Stimulated activated CD4-positive, alpha-beta T cell treated with anti-CD3 and anti-CD28 coated beads, Interleukin-12 subunit alpha, Interleukin-12 subunit beta, amount 100 ng/mL, for 24 hours (primary cell): ENCODE data around the gene FHOD1.

Experiments used
- DNase-seq, 2 experiments: peaks; one replicate each; pipeline ENCODE4 v3.0.0-alpha.2; 2020; ENCODE audit warnings: low read depth in 2 of 2

The FHOD1 gene

GRCh38 chr16:67191411-67191994 lies 55.8 kb downstream of the FHOD1 start:
- DNase-seq: no peak

DNA sequence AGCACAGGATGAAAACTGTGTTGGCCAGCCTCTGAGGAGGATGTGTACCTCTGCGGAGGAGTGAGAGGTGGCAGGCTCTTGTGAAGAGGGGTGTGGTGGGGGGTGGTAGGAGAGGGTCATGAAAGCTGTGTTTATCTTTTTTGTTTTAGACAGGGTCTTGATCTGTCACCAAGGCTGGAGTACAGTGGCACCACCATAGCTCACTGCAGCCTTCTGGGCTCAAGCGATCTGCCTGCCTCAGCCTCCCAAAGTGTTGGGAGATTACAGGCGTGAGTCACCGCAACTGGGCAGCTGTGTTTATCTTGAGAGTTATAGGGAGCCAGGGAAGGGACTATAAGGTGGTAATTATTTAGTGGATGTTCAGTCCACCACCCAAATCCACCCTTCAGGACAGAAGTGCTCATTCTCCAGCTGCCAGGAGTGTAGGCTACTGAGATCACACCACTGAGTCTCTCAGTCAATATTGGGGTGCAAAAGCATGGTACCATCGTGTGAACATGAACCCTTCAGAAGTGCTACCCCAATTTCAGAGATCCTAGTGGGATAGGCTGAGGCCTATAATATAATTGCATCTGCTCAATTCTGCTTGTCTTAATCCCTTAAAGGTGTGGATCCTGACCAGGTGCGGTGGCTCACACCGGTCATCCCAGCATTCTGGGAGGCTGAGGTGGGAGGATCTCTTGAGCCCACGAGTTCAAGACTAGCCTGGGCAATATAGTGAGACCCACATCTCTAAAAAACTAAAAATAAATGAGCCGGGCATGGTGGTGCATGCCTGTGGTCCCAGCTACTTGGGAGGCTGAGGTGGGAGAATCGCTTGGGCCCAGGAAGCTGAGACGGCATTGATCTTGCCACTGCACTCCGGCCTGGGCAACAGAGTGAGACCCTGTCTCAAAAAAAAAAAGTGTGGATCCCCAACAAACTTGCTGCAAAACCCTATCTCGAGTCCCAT lies 56.6 kb downstream of the FHOD1 start:
- no peak for DNase-seq

GRCh38 chr16:67190041-67190440 lies 57.2 kb downstream of the FHOD1 start, which contains the start of gene EXOC3L1:
EXOC3L1 (minus strand) TSS chr16:67190136; CDS start chr16:67189676, 460 bp downstream.
- no peak for DNase-seq

DNA sequence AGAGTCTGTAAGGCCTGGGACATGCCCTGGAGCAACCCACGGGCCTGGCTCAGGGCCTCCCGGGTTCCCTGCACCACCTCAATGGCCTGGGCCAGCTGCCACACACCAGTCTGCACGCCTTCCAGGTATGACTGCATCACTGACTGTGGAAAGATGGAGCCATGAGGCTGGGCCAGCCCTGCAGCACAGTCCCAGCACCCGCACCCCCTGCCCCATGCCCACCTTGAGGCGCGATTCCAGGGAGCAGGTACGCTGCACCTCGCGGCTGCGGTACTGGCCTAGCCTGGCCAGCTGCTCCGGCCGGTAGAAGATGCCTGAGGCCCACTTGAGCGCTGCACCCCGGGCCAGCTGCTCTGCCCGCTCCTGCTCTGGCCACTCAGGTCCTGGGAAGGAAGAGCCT lies 58.5 kb downstream of the FHOD1 start:
- DNase-seq: no peak

DNA sequence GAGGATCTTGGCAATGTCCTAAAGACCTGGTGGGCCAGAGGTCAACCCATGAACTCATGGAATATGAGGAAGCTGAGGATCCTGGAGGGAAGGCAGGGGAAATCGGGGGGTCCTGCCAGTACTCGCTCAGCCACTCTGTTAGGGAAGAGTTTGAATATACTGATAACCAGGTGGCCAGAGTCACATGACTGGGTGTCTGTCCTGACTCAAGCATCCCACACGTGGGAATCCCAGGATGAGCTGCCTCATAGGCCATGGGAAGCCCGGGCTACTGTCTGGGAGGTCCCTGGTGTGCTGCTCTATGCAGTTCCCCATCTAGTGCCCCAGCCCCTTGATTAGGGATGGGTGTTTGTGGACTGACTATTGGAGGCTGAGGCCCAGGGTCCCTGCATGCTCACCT lies 59.0 kb downstream of the FHOD1 start:
- DNase-seq: no peak

GRCh38 chr16:67187175-67187890 lies 59.9 kb downstream of the FHOD1 start:
- DNase-seq: no peak

GRCh38 chr16:67186550-67186950 lies 60.7 kb downstream of the FHOD1 start:
- DNase-seq: no peak

DNA sequence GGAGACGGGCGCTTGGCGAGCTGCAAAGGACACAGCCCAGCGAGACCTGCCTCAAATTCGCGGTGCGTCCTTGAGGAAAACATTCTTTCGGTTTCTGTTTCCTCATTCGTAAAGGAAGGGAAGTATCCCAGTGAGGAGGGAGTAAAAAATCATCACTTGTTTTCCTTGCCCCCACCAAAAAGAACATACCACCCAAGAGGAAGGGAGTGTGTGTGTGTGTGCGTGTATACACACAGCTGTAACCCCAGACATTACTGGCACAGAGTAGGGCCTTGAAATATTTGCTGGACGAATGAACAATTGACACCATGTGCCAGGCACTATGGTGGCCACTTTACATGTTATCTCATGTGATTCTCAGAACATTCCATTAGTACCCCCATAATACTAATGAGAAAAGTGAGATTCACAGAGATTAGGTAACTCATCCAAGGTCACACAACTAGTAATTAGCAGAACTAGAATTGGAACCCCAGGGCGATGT lies 61.6 kb downstream of the FHOD1 start:
- DNase-seq: no peak

DNA sequence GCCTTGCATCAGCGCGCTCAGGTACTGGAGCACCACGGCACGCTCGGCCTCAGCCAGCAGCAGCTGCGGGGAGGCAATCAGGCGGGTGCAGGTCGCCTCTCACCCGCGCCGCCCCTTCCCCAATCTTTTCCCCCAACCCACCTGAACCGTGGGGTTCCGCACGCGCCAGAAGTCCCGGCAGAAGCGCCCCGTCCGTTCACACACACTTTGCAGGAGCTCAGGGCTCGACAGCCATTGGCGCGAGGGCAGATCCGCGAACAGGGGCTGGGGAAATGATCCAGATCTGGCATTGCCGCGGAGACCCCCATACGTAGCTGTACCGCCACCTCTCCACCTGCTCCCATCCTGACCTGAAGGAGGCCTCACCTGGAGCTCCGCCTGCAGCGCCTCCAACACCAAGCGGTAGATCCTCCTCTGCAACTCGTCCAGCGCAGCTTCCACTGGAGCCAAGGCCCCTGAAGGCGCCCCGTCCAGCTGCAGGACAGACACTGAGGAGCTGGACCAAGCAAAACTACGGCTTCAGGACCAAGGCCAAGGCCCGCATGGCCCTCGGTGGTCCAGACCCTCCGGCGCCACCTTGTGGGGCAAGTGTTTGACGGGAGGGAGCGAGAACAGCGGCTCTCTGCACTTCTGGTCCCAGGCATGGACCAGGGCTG lies 62.2 kb downstream of the FHOD1 start:
- peak; percentile 65 to 84 for DNase-seq

DNA sequence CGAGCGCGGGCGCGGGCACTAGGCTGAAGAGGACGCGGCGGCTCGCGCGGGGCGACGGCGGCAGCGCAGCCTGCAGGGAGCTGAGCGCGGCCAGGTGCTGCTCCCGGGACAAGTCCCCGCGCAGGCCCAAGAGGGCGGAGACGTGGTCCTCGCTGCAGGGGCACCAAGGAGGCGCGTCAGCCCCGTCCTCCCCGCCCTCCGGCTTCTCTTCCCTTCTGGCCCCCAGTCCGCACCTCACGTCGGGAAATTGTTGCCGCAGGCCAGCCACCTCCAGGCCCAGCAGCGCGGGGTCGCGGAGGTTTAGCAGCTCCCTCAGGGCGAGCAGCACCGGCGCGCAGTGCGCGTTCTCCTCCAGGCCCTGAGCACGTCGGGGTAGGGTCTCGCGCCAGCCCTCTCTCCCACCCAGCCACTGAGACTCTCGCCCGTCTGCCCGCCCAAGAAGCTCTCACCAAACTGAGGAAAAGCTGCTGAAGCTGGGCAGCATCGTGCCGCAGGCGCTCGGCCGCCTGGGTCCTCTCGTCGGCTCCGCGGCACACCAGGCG lies 62.8 kb downstream of the FHOD1 start:
- DNase-seq: no peak

DNA sequence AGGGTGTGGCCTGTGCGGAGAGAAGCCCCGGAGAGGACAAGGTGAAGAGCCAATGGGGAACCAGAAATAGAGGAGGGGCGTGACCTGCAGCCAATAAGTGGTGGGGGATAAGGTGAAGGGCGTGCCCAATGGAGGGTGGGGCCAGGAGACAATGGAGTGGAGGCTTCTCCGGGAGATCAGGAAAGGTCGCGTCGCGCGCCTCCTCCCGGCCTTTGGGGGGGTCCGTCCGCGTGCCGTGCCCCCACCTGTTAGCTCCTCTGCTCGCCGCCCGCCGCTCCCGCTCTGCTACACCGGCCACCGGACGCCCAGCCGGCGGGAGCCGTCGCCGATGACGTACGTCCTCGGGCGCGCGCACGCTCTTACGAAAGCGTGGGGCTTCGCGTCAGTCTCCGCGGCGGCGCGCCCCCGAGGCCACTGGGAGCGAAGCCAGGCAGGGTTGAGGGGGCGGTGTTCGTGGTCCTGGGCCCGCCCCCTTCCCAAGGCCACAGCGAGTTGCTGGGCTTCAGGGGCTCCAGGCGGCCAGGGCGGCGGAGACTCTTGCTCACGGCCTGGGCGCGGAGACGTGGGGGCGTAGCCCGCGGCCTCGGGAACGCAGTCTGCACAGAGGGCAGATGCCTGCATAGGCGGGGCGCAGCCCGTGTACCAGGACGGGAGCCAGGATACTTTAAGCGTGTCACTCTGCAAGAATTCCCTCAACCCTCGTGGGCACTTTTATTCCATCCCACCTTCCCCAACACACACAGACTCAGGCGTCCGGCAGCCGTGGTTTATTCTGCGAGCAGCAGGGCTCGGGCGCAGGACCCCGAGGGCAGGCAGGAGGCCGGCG lies 63.4 kb downstream of the FHOD1 start, which contains the start of gene MATCAP1:
MATCAP1 (minus strand) TSS at position 337 of the 826 bp plus-strand sequence. CDS start 3,353 bp downstream, outside the sequence.
- peak; percentile 84 to 95 for DNase-seq

- DNase-seq: no peak
These were observed 64.0 kb downstream of the FHOD1 start for GRCh38 chr16:67183284-67183626.

GRCh38 chr16:67182288-67182687 lies 65.0 kb downstream of the FHOD1 start:
- no peak for DNase-seq

DNA sequence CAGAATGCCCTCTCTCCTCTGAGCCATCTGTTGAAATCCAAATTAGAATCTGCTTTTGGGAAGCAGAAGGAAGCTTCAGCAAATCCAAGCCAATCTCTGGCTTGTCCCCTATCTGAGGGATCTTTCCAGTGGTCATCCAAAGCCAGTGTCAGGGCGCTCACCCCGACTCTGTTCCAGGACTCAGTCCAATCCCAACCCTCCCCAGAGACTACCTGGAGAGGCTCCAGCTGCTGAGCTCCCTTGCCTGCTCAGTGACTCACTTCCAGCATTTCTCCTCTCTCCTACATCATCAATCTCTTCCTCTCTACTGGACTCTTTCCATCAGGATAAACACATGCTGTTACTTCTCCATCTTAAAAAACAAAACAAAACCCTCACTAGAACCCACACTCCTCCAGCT lies 65.9 kb downstream of the FHOD1 start:
- DNase-seq: no peak

GRCh38 chr16:67180166-67180565 lies 67.1 kb downstream of the FHOD1 start:
- DNase-seq: no peak

- DNase-seq: no peak
These were observed 67.7 kb downstream of the FHOD1 start for GRCh38 chr16:67179421-67180080.
